HUES64 (cell line): ENCODE results near the gene UBE3A. TPM values are rescaled to one million over a fixed set of nuclear protein-coding genes. Genes with fewer than 3 reads are reported as not detected.

Experiments
- H3K27ac ChIP-seq: 2 replicates; pipeline ENCODE4 v1.7.0; 2013; ENCODE audit warnings: low read depth, low read length, inconsistent platforms
- H3K27me3 ChIP-seq: 2 replicates; pipeline ENCODE4 v1.6.1; 2013; ENCODE audit warnings: mild to moderate bottlenecking, low read length; ENCODE audit not compliant: insufficient read depth
- H3K36me3 ChIP-seq: 2 replicates; pipeline ENCODE4 v1.6.1; 2013; ENCODE audit warnings: mild to moderate bottlenecking, low read length; ENCODE audit not compliant: insufficient read depth
- H3K4me1 ChIP-seq: 2 replicates; pipeline ENCODE4 v1.6.1; 2013; ENCODE audit warnings: mild to moderate bottlenecking, low read length, moderate library complexity; ENCODE audit not compliant: insufficient read depth
- H3K4me3 ChIP-seq: 2 replicates; pipeline ENCODE4 v1.5.1; 2013; ENCODE audit warnings: mild to moderate bottlenecking, low read length, moderate library complexity
- H3K9ac ChIP-seq: 2 replicates; pipeline ENCODE4 v1.6.1; 2013; ENCODE audit warnings: mild to moderate bottlenecking, low read depth, low read length
- H3K9me3 ChIP-seq: 2 replicates; pipeline ENCODE4 v1.6.1; 2013; ENCODE audit warnings: low read depth, low read length; ENCODE audit not compliant: insufficient read depth
- WGBS: fragments of 150-250, 120-280 bp; methylation state at CpG from one replicate; pipeline ENCODE4 v1.1.7; 2013; ENCODE audit warnings: missing lambda C conversion rate; 5-methylcytosine and 5-hydroxymethylcytosine counted together
- polyA plus RNA-seq, 2 experiments: library from polyadenylated mRNA; stranded (reverse); fragments of 50-300 nt; gene quantifications; one replicate each; pipeline ENCODE4 v1.2.3, GENCODE V29; 2013

Gene UBE3A
- 53.5 TPM for polyA plus RNA-seq (2013, experiment 1 of 2)
- polyA plus RNA-seq (2013, experiment 2 of 2) = 50.7 TPM

DNA sequence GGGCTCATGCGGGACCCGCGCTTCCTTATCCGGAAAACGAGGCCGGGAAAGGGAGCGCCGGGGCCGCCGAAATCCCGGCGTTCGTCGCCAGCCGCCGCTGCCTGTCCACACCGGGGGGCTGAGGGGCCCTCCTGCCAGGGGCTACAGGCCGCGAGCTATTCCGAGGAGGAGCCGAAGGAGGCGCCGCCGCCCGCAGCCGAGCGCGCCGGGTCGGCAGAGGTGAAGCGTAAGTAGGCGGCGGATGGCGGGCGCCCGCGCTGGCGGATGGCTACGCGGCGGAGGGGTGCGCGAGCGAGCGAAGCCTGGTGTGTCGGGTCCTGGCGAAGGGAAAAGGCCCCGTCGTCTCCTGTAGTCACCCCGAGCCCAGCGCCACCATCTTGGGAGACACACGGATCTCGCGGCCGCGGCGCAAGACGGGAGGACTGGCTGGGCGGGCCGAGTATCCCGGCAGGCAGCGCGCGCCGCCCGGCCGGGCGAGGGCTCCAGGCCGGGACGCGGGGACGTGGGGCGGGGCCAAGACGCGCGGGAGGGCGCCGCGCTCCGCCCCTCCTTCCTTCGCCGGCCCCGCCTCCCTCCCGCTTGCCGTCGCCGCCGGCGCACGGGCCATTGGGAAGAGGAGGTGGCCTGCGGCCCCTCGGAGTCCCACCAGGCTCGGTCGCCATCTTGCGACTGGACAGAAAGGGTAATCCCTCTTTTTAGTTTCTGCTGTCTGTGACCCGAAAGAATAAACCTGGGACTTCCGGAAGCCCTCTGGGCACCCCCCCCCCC is at the start of gene UBE3A:
Gene UBE3A (minus strand): TSS at position 424 of the 768 bp plus-strand sequence. CDS start 29,917 bp downstream, outside the sequence.
- peak within 1 kb of the TSS; percentile 97 for H3K9ac ChIP-seq
- no peaks in the 10 kb centered on the region for H3K36me3 ChIP-seq
- H3K9me3 ChIP-seq = no peaks in the 10 kb centered on the region
- H3K27ac ChIP-seq = peak within 1 kb of the TSS; percentile 99
- peak within 1 kb of the TSS; percentile 87 for H3K4me3 ChIP-seq
- no peaks in the 10 kb centered on the region for H3K27me3 ChIP-seq
- H3K4me1 ChIP-seq = peaks cover 21% of the 10 kb centered on the region
- WGBS = under 1% methylated on average over 97 of the region's 97 CpGs

GRCh38 chr15:25487226-25487884 is 48.5 kb upstream of the UBE3A start:
- Histone ChIP-seq H3K4me3 (no peak overlapping the region), H3K27ac (no peak overlapping the region), H3K27me3 (no peaks in the 10 kb centered on the region), H3K4me1 (no peaks in the 10 kb centered on the region), H3K9ac (no peak overlapping the region), H3K9me3 (peaks cover 17% of the 10 kb centered on the region; the same call in 1 of the 2 replicates), H3K36me3 (no peaks in the 10 kb centered on the region)
- WGBS = 92% methylated on average over 5 of the region's 5 CpGs

- no peaks in the 10 kb centered on the region for H3K27me3 ChIP-seq
- H3K9me3 ChIP-seq = peaks cover 14% of the 10 kb centered on the region; the same call in 1 of the 2 replicates
- peaks cover 8% of the 10 kb centered on the region for H3K4me1 ChIP-seq
- H3K9ac ChIP-seq = no peak overlapping the region
- no peak overlapping the region for H3K4me3 ChIP-seq
- no peak overlapping the region for H3K27ac ChIP-seq
- WGBS = 83% methylated on average over 1 of the region's 1 CpG
- H3K36me3 ChIP-seq = no peaks in the 10 kb centered on the region
These were observed 47.2 kb upstream of the UBE3A start for GRCh38 chr15:25486051-25486450.

- no peaks in the 10 kb centered on the region for H3K9me3 ChIP-seq
- peak overlapping the region; percentile 69 for H3K27ac ChIP-seq
- peaks cover 14% of the 10 kb centered on the region for H3K4me1 ChIP-seq
- H3K36me3 ChIP-seq = no peaks in the 10 kb centered on the region
- WGBS = 21% methylated on average over 13 of the region's 14 CpGs
- H3K27me3 ChIP-seq = no peaks in the 10 kb centered on the region
- peak overlapping the region; percentile 6; the same call in 1 of the 2 replicates for H3K4me3 ChIP-seq
- H3K9ac ChIP-seq = peak overlapping the region; percentile 65
These were observed 42.5 kb upstream of the UBE3A start for GRCh38 chr15:25481208-25481859.

DNA sequence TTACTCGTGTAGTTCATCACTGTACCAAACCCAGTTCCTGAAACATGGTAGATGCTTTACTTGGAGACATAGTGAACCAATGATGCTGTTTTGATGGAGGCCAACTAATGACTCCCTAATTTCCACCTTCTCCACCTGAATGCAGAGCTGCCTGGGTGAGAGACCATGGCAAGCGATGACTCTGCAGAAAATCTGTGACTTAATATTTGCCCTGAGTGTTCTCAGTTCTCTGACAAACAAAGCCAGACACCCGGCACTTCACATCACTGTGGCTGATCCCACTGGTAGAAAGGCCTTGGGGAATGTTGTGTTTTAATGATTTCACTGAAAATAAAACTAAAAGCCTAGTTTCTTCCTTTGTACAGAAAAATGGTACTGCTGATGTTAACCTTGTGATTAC is 39.5 kb upstream of the UBE3A start:
- Histone ChIP-seq H3K9me3 (no peaks in the 10 kb centered on the region), H3K36me3 (no peaks in the 10 kb centered on the region), H3K27ac (no peak overlapping the region), H3K4me3 (no peak overlapping the region), H3K9ac (no peak overlapping the region), H3K27me3 (no peaks in the 10 kb centered on the region), H3K4me1 (peaks cover 14% of the 10 kb centered on the region)
- 92% methylated on average over 3 of the region's 3 CpGs for WGBS

DNA sequence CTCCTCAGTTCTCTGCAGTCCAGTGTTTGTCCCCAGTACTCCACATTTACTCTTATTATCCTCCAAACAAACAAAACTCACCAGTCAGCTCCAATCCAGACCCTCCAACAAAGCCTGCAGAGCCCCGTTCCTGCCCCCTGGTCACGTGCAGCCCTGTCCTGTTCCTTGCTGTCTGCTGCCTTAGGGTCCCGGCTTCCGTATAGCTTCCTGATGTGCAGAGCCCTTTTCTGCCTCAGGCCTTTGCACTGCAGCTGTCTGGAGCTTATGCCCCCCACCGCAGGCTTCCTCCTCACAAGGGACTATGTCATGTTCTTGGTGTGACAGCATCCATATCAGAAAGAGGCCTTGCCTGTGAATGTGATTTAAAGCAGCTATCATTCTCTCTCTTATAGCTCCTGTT is 39.0 kb upstream of the UBE3A start:
- H3K27me3 ChIP-seq = no peaks in the 10 kb centered on the region

GRCh38 chr15:25474251-25474650 is 35.4 kb upstream of the UBE3A start:
- Histone ChIP-seq H3K27me3 (no peaks in the 10 kb centered on the region), H3K36me3 (no peaks in the 10 kb centered on the region), H3K9ac (no peak overlapping the region), H3K4me1 (no peaks in the 10 kb centered on the region), H3K27ac (no peak overlapping the region), H3K4me3 (no peak overlapping the region), H3K9me3 (no peaks in the 10 kb centered on the region)
- 89% methylated on average over 4 of the region's 4 CpGs for WGBS

More for the DNA sequence above, 39.0 kb upstream of the UBE3A start:
- Histone ChIP-seq H3K27ac (no peak overlapping the region), H3K36me3 (no peaks in the 10 kb centered on the region), H3K4me3 (no peak overlapping the region), H3K9me3 (no peaks in the 10 kb centered on the region), H3K4me1 (peaks cover 14% of the 10 kb centered on the region), H3K9ac (no peak overlapping the region)
- WGBS = 86% methylated on average over 5 of the region's 5 CpGs

GRCh38 chr15:25470230-25470629 is 31.4 kb upstream of the UBE3A start:
- no peak overlapping the region for H3K9ac ChIP-seq
- no peaks in the 10 kb centered on the region for H3K27me3 ChIP-seq
- no peaks in the 10 kb centered on the region for H3K36me3 ChIP-seq
- H3K4me3 ChIP-seq = no peak overlapping the region
- H3K4me1 ChIP-seq = no peaks in the 10 kb centered on the region
- 91% methylated on average over 1 of the region's 1 CpG for WGBS
- H3K27ac ChIP-seq = no peak overlapping the region
- H3K9me3 ChIP-seq = no peaks in the 10 kb centered on the region

GRCh38 chr15:25469377-25469776 is 30.6 kb upstream of the UBE3A start:
- Histone ChIP-seq H3K4me3 (no peak overlapping the region), H3K9ac (no peak overlapping the region), H3K36me3 (no peaks in the 10 kb centered on the region), H3K4me1 (no peaks in the 10 kb centered on the region), H3K27ac (no peak overlapping the region), H3K9me3 (no peaks in the 10 kb centered on the region), H3K27me3 (no peaks in the 10 kb centered on the region)
- WGBS = 100% methylated on average over 1 of the region's 1 CpG

- Histone ChIP-seq H3K36me3 (no peaks in the 10 kb centered on the region), H3K4me1 (no peaks in the 10 kb centered on the region), H3K27ac (no peak overlapping the region), H3K9ac (no peak overlapping the region), H3K9me3 (no peaks in the 10 kb centered on the region), H3K4me3 (no peak overlapping the region), H3K27me3 (no peaks in the 10 kb centered on the region)
- 94% methylated on average over 10 of the region's 10 CpGs for WGBS
These were observed 29.8 kb upstream of the UBE3A start for GRCh38 chr15:25468611-25469010.

DNA sequence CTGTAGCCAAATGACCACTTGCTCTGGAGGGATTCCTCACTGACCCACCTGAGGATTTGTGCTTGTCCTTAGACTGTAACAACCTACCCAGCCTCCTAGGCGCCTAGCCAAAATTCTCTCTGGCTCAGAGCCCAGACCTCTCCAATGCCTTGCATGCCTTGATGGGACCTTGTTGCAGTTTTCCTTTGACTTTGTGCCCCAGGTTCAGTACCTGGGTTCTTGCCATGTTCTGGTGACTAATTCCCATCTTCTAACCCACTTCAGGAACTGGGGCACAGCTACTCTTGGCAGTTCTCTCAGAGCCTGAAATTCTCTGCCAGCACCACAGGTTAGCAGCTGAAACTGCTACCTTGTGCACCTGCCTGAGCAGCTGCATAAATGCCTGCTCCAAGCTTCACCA is 27.0 kb upstream of the UBE3A start:
- H3K27me3 ChIP-seq = no peaks in the 10 kb centered on the region
- no peaks in the 10 kb centered on the region for H3K9me3 ChIP-seq
- no peak overlapping the region for H3K27ac ChIP-seq
- H3K4me1 ChIP-seq = no peaks in the 10 kb centered on the region
- H3K36me3 ChIP-seq = no peaks in the 10 kb centered on the region
- H3K4me3 ChIP-seq = no peak overlapping the region
- 95% methylated on average over 1 of the region's 1 CpG for WGBS
- no peak overlapping the region for H3K9ac ChIP-seq
